H1 (cell line): ENCODE data around the gene DCAF4.

ENCODE experiments used
- CBX5 ChIP-seq: fragments of 300-800, 300-1000 bp; sonication (generic); IDR thresholded peaks from 2 replicates; pipeline ENCODE4 v1.7.1; 2016; ENCODE audit warnings: antibody characterized with exemption, low read length, low read depth
- CBX8 ChIP-seq: fragments of 300-800, 300-1000 bp; sonication (generic); IDR thresholded peaks from 2 replicates; pipeline ENCODE4 v1.7.1; 2016; ENCODE audit warnings: low read depth, low read length, borderline replicate concordance
- CTCF ChIP-seq, 3 experiments: IDR thresholded peaks; 1 replicate in 2 of 3; 2 replicates in 1 of 3; pipeline versions ENCODE4 v1.5.1 to v1.6.1; 2011; ENCODE audit warnings: low read length in 3 of 3, mild to moderate bottlenecking in 3 of 3, inconsistent platforms in 2 of 3, low read depth in 1 of 3, moderate library complexity in 1 of 3; ENCODE audit not compliant: insufficient read depth in 1 of 3; ENCODE audit errors: control extremely low read depth in 1 of 3
- EZH2 ChIP-seq: fragments of 200-600 bp; sonication (generic); IDR thresholded peaks from 2 replicates; pipeline ENCODE4 v1.7.1; 2012; ENCODE audit warnings: low read depth, mild to moderate bottlenecking, moderate library complexity, low read length, inconsistent platforms; ENCODE audit not compliant: severe bottlenecking
- NRF1 ChIP-seq: IDR thresholded peaks from 2 replicates; pipeline ENCODE4 v1.6.1; 2011; ENCODE audit warnings: mild to moderate bottlenecking, low read depth, low read length, improper control_type of control experiment
- POLR2A ChIP-seq, 2 experiments: IDR thresholded peaks; 1 replicate in 1 of 2; 2 replicates in 1 of 2; pipeline ENCODE4 v1.6.1; 2011; ENCODE audit warnings: low read depth in 2 of 2, low read length in 2 of 2, mild to moderate bottlenecking in 2 of 2; ENCODE audit errors: control extremely low read depth in 1 of 2
- POU5F1 ChIP-seq: IDR thresholded peaks from 2 replicates; pipeline ENCODE4 v1.6.1; 2011; ENCODE audit warnings: low read depth, mild to moderate bottlenecking, low read length, moderate library complexity
- RBBP5 ChIP-seq: IDR thresholded peaks from 2 replicates; pipeline ENCODE4 v1.7.1; 2012; ENCODE audit warnings: low read depth, mild to moderate bottlenecking, inconsistent platforms, low read length, moderate library complexity, borderline replicate concordance
- RFX5 ChIP-seq: IDR thresholded peaks from 2 replicates; pipeline ENCODE4 v1.6.1; 2011; ENCODE audit warnings: low read depth, low read length, improper control_type of control experiment, borderline replicate concordance
- RNF2 ChIP-seq: fragments of 200-900, 300-1000 bp; sonication (generic); IDR thresholded peaks from 2 replicates; pipeline ENCODE4 v1.7.1; 2016; ENCODE audit warnings: borderline replicate concordance, low read depth, mild to moderate bottlenecking, antibody characterized with exemption, low read length; ENCODE audit not compliant: poor library complexity, severe bottlenecking; ENCODE audit errors: missing control alignments
- TEAD4 ChIP-seq: IDR thresholded peaks from 2 replicates; pipeline ENCODE4 v1.6.1; 2012; ENCODE audit warnings: low read depth, low read length, inconsistent platforms, mixed read lengths
- TF ChIP-seq, protein P1 (sequence below): IDR thresholded peaks from 2 replicates; pipeline ENCODE4 v1.6.1; 2011; ENCODE audit warnings: low read depth, mild to moderate bottlenecking, low read length; ENCODE audit not compliant: insufficient read depth

DNA sequence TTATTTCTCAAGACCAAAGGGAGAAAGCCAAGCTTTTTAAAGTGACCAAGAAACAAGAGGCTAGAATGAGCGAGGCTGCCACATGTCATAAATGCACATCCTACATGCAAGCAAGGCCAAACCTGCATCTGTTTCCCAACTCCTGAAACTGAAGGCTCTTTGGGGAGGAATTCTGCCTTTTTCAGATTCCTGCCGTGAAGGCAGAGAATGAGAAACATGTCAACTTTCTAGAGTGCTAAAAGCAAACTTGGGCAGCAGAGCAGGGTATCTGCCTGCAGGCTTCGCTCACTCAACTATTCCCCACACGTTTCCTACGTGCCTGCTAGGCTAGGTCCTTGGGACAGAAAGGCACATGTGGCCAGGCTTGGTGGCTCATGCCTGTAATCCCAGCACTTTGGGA, 47.5 kb upstream of the DCAF4 start:
- TF ChIP-seq TEAD4 = no peak
- TF ChIP-seq CBX8 = no peak
- TF ChIP-seq CBX5 = no peak
- no peak for TF ChIP-seq CTCF (IDR thresholded peaks at IDR 0.05; ENCODE audit: control extremely low read depth in 1 of 3, insufficient read depth in 1 of 3, low read depth in 1 of 3, low read length in 3 of 3)
- TF ChIP-seq POLR2A (IDR thresholded peaks at IDR 0.05; ENCODE audit: control extremely low read depth in 1 of 2, low read depth in 2 of 2, low read length in 2 of 2) = no peak
- no peak for TF ChIP-seq NRF1
- TF ChIP-seq RFX5 = no peak
- no peak for TF ChIP-seq EZH2
- TF ChIP-seq RNF2 = no peak
- TF ChIP-seq, protein P1, sequence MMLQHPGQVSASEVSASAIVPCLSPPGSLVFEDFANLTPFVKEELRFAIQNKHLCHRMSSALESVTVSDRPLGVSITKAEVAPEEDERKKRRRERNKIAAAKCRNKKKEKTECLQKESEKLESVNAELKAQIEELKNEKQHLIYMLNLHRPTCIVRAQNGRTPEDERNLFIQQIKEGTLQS = no peak
- no peak for TF ChIP-seq RBBP5
- no peak for TF ChIP-seq POU5F1
